Epithelial cell of esophagus (primary cell): ENCODE results near the gene PPP1CA.
"Not testable (repeated sequence)": the region's sequence is repeated elsewhere in the genome, so short reads cannot be mapped to it uniquely, and the experiment has no call there.

Experiments used
- DNase-seq: peaks from one replicate; pipeline ENCODE4 v3.0.0; 2010; ENCODE audit warnings: low read depth
- H3K4me3 ChIP-seq: 2 replicates; pipeline ENCODE4 v1.5.1; 2011; ENCODE audit warnings: mild to moderate bottlenecking, low read length, control low read depth
- TF ChIP-seq, protein P1 (sequence below): IDR thresholded peaks from 2 replicates; pipeline ENCODE4 v1.5.1; 2011; ENCODE audit warnings: low read depth, mild to moderate bottlenecking, low read length, control low read depth, inconsistent platforms; ENCODE audit not compliant: insufficient read depth; ENCODE audit errors: missing control alignments

PPP1CA gene

GRCh38 chr11:67405196-67405567 is 3.5 kb upstream of the PPP1CA start:
- DNase-seq: no peak
- TF ChIP-seq, protein P1, sequence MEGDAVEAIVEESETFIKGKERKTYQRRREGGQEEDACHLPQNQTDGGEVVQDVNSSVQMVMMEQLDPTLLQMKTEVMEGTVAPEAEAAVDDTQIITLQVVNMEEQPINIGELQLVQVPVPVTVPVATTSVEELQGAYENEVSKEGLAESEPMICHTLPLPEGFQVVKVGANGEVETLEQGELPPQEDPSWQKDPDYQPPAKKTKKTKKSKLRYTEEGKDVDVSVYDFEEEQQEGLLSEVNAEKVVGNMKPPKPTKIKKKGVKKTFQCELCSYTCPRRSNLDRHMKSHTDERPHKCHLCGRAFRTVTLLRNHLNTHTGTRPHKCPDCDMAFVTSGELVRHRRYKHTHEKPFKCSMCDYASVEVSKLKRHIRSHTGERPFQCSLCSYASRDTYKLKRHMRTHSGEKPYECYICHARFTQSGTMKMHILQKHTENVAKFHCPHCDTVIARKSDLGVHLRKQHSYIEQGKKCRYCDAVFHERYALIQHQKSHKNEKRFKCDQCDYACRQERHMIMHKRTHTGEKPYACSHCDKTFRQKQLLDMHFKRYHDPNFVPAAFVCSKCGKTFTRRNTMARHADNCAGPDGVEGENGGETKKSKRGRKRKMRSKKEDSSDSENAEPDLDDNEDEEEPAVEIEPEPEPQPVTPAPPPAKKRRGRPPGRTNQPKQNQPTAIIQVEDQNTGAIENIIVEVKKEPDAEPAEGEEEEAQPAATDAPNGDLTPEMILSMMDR: no peak
- H3K4me3 ChIP-seq: no peak overlapping the region

DNA sequence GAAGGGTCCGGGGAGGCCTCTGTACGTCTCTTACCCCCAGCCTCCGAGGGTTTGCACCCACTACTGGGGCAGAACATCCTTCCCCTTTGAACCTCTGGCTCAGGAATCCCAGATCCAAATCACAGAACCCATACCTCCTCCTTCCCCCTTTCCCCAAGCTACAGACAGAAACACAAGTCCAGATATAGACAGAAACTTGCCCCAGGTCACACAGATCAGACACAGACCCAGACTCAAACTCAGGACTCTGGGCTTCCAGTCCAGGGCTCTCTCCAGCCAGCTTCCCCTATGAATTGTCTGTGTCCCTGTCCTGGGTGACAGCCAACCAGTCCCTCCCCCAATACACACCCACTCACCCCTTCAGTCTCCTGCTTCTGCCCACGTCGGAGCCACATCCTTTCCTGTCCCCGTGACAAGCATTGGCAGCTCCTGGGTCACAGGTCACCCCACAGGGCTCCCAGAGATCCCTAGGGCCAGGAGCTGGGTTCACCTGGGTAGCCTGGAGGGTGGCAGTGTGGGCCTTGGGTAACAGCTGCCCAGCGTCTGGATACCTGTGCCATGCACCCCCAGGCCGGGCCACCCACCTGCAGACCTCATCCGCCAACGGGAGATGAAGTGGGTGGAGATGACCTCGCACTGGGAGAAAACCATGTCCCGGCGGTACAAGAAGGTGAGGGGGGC is 3.0 kb upstream of the PPP1CA start:
- H3K4me3 ChIP-seq: no peak overlapping the region
- TF ChIP-seq, protein P1: no peak
- no peak for DNase-seq

DNA sequence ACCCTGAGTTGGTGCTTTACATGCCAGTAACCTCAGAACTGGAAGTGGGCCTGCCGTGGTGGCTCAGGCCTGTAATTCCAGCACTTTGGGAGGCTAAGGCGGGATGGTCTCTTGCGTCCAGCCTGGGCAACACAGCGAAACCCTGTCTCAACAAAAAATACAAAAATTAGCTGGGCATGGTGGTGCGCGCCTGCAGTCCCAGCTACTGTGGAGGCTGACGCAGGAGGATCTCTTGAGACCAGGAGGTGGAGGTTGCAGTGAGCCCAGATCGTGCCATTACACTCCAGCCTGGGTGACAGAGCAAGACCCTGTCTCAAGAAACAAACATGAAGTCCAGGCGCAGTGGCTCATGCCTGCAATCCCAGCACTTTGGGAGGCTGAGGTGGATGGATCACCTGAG is 1.4 kb upstream of the PPP1CA start:
- DNase-seq, H3K4me3 ChIP-seq: not testable (repeated sequence)

DNA sequence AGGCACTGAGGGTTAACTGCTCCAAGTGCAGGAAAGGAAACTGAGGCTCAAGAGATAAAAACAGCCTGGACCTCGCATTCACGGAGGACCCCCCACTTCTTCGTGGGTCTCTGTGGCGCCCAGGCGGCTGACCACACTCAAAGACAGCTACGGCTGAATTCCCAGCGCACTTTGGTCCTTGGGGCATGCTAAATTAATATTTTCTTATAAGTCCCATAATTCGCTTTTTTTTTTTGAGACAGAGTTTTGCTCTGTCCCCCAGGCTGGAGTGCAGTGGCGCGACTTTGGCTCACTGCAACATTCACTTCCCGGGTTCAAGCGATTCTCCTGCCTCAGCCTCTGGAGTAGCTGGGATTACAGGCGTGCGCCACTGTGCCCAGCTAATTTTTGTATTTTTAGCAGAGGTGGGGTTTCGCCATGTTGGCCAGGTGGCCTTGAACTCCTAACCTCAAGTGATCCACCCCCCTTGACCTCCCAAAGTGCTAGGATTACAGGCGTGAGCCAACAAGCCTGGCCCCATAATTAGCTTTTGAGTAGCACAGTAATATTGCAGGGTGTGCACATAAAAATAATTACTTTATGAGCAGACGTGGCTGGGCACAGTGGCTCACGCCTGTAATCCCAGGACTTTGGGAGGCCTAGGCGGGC is 658 bp upstream of the PPP1CA start:
- not testable (repeated sequence) for DNase-seq
- peak overlapping the region; percentile 20 for H3K4me3 ChIP-seq

DNA sequence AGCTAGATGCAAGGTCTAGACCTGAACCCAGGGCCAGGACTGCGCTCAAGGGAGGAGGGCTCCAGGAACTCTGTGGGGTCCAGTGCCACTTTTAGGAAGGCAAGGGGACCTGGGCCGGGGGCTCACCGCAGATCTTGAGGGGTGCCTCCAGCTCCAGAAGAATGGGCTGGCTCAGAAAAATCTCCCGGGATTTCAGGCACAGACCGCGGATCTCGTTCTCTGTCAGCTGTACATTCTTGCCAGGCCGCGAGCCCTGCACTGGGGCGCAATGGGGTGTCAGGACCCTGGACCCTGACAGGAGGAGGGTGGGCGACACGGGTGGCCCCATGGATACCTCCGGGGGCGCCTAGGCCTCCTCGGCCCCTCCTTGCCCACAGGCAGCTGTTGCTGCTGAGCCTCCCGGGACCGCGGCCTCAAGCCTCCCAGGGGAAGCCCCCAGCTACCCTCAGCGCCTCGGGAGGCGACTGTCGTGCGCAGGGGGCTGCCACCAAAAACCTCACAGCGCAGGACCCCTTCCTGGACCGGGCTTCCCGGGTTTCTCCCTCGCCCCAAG is 640 bp downstream of the PPP1CA start:
- DNase-seq: no peak
- H3K4me3 ChIP-seq: peak overlapping the region; percentile 82
- TF ChIP-seq, protein P1: no peak

GRCh38 chr11:67400251-67400941 is 1.3 kb downstream of the PPP1CA start:
- peak overlapping the region; percentile 82 for H3K4me3 ChIP-seq
- TF ChIP-seq, protein P1: no peak
- no peak for DNase-seq

- TF ChIP-seq, protein P1: no peak
- no peak overlapping the region for H3K4me3 ChIP-seq
- DNase-seq: no peak
Observed at GRCh38 chr11:67398661-67399563, 2.7 kb downstream of the PPP1CA start.
